Stimulated activated CD4-positive, alpha-beta T cell treated with anti-CD3 and anti-CD28 coated beads, Interleukin-15, amount 100 ng/mL, for 1 hour (primary cell): Measurements from ENCODE around the gene PAXX.

Experiments
- DNase-seq, 2 donors: peaks; one replicate each; pipeline ENCODE4 v3.0.0-alpha.2; 2020; ENCODE audit warnings: low read depth in 1 of 2, low spot score in 1 of 2

Gene PAXX

DNA sequence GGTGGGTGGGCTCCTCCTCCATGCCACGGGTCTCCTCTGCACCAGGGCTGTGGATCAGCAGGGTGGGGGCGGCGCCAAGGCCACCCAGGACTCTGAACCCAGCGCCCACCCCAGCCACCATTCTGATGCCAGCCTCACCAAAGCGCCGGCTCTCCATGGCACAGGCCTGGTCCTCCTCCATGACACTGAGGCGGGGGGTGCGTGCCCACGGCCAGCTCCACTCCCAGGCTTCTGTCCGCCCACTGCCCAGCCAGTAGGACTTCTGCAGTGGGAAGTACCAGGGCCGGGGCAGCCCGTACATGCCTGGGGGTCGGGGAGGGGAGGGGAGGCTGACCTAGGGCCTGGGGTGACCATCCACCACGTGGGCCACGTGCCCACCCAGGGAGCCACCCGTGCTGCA, 24.2 kb downstream of the PAXX start:
- no peak for DNase-seq

DNA sequence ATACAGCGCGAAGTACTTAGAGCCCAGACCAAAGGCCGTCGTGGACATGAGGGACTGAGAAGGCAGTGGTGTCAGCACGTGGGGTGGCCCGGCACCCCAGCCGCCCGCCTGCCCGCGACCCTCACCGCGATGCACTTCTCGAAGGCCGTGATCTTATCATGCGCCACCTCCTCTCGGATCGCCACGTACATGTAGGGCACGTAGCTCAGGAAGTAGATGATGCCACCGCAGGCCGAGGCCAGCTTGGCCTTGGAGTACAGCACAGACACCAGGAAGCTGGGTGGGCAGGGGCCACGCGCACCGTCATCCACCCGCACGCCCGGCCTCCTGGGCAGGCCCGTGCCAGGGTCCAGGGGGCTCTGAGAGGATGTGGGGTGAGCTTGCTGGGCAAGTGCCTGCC, 24.8 kb downstream of the PAXX start:
- DNase-seq, result no peak

DNA sequence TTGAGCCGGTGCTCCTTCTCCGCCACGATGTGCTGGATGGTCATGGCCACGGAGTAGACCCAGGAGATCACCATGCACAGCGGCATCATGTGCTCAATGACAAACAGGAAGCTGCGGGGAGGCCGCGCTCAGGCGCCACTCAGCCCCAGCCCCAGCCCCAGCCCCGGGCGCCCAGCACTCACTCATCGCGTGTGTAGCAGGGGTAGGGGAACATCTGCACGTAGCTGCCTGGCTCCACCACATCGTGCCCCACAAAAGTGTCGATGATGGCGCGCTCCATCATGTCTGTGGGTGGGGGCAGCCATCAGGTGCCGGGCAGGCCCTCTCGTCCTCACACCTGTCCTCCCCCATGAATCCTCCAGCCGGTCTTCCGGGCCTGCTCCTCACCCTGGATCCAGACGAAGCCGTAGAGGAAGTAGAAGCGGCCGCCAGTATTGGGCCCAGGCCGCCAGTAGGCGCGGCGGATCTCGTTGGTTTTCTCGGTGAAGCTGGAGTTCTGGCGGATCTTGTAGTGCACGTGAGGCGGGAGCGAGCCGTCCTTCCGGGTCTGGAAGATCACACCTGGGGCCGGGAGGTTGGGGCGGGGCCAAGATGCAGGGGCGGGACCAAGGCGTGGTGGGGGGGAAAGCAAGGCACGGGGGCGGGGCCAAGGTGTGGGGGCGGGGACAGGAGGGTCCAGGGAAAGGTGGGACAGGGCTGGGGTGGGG, 25.7 kb downstream of the PAXX start:
- DNase-seq, result no peak

DNA sequence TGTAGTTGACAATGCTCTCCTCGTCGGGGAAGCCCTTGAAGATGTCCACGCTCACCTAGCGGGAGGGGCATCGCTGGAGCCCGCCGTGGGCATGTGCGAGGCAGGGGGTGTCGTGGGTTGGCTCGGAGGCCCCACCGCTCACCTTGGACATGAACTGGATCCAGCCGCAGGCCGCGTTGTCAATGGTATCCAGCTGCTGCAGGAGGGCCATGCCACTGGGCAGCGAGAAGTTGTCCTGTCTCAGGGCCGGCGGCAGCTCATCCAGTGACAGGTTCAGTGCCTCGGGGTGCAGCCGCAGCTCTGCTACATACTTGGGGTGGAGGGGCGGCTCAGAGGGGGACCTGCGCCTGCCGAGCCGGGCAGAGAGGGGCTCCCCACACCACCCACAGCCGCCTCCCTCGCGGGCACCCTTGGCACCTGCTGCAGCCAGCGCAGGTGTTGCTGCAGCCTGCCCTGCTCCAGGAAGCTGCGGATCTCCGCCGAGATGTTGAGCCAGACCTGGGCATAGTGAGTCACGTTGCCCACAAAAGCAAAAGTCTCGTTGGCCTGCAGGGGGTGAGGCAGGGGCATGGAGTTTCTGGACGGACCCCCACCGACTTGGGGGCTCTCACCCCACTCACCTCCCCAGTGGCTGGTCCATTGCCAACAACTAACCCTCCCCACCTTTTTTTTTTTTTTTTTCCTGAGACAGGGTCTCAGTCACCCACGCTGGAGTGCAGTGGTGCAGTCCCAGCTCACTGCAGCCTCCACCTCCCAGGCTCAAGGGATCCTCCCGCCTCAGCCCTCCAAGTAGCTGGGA, 26.7 kb downstream of the PAXX start:
- no peak for DNase-seq

DNA sequence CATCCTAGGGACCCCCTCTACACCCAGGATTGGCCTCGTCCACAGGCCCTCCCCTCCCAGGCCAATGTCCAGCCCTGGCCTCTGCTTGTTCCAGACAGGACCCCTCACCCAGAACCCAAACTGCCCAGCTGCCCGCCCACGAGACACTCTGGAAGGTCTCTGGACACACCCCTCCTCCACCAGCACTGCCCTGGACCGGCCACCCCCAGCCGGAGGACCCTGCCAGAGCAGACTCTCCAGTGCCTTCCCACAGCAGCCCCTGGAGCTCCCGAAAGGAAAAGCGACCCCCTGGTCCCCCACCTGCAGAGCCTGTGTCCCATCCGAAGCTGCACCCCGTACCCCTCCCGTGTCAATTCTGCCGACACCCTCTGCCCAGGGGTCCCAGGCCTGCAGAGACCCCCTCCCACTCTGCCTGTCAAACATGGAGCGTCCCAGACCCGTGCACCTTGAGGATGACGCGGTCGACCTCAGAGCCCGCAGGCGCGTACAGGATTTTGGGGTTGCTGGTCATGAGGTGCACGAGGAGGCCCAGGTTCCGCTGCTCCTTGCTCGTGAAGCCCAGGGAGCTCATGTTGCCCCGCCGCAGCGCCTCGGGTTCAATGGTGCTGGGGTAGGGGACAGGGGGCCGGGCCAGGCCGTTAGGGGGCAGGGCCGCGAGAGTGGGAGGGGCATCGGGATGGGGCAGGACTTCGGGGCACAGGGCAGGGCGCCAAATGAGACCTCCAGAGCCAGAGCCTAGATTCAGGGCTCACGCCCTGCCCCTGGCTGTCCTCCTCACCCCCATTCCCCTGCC, 27.9 kb downstream of the PAXX start:
- DNase-seq, result no peak

DNA sequence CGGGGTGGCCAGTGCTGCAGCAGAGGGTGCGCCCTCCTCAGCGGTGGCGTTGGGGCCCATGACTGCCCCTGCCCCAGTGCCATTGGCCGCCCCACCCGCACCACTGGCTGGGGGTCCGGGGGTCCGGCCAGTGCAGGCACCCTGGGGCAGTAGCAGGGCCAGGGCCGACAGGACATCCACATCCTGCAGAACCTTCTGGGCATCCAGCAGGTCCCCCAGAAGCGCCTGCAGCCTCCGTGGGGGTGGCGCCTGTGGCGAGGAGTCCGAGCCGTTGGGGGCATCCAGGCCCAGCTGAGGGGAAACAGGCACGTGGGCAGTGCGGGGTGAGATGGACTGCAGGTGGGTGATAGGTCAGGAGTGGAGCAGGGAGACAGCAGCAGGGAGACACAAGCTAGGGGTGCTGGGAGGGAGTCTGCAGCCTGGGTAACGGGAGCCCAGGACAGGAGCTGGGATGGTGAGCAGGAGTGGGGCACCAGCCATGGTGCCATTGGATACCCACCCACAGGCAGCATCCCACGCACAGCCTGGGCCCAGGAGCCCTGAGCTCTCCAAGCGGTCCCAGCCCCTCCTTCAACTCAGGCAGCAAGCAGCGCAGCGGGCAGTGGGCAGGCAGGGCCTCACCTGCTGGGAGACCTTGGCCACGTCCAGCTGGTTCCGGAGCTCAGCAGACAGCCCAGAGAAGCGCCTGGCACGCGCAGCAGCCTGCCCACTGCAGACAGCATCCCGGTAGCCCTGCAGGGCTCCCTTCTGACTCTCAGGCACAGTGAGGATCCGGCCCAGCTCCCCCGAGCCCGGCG, 28.7 kb downstream of the PAXX start:
- DNase-seq, result no peak

DNA sequence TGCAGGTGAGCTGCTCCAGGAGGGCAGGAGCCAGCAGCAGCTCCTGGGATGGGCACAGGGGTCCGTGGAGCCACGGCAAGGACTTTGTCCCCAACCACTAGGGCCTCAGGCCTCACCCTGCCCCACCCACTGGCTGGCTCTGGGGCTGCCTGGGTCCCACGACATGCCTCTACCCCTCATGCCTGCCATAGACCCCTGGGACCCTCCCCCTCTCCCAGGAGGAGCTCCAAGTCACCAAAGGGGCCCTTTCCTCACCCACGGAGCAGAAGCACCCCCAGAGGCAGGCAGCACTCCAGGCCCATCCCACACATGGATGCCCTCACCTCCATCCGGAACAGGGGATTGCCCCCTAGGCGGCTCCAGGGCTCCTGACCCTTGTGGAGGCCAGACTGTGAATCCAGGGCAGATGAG, 29.4 kb downstream of the PAXX start:
- DNase-seq, result no peak

DNA sequence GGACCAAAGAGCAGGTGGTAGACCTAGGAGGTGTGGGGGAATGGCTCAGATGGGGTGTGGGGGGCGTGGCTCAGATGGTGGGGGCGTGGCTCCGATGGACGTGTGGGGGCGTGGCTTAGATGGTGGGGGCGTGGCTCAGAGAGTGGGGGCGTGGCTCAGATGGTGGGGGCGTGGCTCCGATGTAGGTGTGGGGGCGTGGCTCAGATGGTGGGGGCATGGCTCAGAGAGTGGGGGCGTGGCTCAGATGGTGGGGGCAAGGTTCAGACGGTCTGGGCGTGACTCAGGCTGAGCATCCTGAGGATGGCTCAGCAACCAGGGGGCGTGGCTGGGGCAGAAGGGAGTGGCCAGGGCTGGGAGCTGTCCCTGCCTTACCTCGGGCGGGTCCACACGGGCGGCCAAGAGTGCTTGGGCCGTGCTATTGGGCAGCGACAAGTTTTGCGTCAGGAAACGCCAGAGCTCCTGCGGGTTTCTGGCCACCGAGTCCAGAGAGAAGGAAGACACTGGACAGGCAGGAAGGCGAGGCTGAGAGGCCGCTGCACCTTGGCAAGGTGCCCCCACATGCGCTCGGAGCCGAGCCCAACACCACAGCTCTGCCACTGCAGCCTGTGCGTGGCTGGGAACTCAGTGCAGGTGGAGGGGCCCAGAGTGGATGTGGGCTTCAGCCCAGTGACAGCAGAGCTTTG, 29.9 kb downstream of the PAXX start:
- DNase-seq, result peak; percentile 31 to 64

DNA sequence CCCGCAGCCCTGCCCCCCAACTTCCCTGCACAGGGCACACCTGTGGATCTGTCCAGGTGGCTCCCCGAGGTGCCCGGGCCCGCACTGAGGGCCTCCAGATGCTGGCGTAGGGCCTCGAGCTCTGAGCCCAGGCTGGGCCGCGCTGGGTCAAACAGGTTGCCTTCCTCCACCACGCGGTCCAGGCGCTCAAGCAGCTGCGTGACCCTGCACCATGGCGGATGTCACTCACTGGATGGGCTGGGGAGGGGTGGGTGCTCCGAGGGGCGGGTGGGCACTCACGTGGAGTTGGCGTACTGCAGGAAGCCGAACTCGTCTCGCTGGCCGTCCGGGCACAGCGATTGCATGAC, 30.4 kb downstream of the PAXX start:
- DNase-seq, result no peak

DNA sequence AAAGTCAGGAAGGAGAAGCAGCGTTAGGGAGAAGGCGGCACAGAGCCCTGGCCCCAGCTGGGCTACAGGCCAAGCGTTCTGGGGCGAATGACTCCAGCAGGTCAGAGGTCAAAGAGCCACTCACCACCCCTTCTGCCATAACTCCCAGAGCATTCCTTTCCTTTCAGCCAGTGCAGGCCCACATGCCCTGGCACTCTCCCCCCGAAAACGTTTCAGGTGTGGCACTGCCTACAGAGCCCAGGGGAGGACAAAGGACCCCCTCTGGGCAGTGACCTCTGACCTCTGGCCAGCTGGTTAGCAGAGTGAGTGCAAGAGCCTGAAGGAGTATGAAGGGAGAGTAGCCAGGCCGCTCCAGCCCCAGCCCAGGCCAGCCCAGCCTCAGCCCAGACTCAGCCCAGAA, 30.9 kb downstream of the PAXX start:
- DNase-seq, result no peak

DNA sequence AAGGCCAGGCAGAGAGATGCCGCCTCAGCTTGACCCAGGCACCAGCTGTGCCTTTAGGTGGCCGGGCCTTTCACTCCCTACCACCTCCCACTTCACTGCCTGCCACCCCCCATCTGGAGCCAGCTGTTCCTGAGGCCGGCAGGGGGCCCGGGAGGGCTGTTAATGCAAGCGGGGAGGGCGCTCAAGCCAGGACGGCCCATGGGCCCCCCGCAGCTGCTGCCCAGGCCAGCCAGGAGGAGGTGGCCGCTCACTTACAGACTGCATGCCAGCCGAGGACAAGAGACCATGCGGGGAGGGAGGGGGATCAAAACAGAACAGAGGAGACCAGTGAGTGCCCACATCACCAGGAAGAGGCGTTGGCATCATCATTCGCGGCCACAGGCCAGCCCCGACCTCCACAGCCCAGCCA, 31.4 kb downstream of the PAXX start:
- no peak for DNase-seq

DNA sequence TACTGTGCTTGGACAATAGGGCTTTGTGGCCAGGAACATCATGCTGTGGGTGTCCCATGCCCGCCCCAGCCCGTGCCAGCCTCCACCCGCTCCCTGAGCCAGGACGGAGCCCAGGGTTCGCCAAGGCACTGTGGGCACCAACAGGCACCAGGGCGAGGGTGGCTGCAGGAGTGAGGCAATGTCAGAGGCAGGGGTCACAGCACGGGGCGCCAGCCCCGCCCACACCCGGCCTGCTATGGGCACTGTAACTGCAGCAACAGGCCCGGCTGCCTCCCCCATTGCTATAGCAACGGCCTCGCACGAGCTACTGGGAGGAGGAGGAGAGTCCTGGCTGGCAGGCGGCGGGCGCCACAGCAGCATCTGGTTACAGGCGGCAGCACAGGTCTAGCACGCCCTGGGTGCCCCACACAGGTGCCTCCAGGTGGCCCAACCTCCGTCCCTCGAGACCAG, 33.3 kb downstream of the PAXX start:
- DNase-seq, result no peak

DNA sequence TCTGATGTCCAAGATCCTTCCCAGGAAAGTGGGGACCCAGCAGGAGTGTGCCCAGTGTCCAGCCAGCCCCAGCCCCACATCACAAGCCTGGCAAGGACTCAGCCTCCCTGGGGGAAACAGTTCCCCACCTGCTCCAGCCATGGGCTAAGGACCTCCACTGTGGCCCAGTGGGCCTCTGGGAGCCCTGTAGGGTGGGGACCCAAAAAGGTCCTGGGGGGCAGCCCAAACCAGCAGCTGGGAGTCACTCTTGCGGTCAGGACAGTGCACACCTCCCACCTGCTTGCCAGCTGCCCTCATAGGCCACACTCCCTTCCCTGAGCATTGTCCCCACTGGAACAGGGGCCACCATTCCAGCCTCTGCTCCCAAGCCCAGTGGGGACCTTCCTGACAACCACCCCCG, 34.2 kb downstream of the PAXX start:
- no peak for DNase-seq

DNA sequence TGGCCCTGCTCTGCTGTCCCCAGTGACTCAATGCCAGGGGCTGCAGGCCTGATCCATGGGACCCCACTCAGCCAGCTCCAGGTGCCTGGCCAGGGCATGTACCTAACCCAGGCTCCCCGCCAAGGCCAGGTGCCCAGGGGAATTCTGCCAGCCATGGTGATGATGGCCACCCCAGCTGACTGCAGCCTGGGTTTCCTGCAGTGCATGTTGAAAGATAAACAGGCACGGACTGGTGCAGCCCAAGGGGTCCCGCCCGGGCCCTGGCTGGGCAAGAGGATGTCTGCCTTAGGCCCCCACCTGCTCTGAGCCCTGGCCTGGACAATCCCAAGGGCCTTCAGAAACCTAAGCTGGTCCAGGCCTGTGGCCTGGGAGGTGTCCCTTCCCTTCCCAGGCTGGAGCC, 34.6 kb downstream of the PAXX start:
- DNase-seq, result no peak

DNA sequence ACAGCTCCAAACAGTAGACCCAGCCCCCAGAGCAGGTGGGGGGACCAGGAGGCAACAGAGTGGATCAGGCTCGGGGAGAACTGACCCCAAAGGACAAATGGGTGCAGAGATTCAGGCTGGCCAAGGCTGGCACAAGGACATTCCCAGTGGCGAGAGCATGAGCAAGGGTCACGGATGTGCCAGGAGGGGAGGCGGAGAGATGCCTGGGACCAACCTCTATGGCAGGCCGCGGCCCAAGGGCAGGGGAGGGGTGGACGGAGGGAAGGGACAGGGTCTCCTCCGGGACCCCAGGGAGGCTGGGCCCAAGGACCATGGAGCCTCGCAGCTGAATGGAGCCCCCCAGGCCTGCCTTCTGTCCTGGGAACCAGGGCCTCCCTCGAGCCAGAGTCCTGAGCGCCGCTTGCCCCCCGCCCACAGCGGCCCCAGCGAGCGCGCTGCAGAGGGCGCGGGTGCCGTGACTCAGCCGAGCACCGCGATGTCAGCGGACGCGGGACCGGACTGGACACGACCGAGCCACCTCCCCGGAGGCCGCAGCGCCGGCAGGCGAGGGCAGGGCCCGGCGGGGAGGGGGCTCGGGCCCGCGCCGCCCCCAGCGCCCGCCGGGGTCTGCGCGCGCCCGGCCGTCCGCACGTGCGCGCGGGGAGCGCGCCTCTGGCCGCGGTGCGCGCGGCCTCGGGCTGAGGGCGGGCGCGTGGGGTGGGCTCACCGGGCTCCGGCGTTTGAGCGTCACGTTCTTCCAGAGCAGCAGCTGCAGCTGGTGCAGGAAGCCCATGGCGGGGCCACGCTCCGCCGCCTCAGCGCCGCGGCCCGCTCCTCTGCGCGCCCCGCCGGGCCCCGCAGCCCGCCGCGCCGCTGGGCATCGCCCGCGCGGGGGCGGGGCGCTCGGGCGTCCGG, 35.4 kb downstream of the PAXX start, which contains the start of gene ABCA2:
Gene ABCA2, minus strand, starts transcription at position 869 of the 894 bp plus-strand sequence. Its CDS starts 97 bp downstream, at position 772.
- no peak for DNase-seq

DNA sequence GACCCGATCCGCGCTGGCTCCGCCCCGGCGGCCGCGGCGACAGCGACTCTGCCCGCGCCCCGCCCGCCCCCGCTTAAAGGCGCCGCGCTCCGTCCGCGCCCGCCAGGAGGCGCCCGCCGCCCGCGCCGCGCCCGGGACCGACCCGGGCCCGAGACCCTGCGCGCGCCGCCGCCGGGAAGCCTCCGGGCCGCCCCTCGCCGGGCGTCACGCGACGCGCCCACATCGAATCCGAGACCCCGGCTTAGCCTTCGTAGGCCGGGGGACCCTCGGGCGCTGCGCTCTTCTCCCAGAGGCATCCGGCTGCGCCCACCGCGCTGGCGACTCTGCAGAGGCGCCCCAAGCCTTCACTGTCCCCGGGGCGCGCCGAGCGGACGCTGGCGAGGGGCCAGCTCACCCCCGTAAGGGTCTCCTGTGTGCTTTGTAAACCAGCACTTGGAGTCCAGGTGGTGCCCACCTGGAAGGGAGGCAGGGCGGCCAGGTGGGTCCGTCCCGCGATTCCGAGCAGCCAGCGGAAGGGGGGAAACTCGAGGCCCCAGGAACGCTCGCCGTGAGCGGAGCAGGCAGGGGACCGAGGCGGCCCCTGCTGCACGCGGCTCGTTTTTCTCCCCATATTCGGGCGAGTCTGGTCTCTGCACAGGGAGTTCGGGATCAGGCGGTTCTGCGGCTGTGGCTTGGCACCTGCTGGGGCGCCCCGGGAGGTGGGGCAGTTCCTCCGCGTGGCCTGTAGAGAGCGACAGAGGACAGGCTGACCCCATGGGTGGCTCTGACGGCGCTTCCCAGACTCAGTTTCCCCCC, 36.2 kb downstream of the PAXX start:
- peak; percentile 54 to 59 for DNase-seq

DNA sequence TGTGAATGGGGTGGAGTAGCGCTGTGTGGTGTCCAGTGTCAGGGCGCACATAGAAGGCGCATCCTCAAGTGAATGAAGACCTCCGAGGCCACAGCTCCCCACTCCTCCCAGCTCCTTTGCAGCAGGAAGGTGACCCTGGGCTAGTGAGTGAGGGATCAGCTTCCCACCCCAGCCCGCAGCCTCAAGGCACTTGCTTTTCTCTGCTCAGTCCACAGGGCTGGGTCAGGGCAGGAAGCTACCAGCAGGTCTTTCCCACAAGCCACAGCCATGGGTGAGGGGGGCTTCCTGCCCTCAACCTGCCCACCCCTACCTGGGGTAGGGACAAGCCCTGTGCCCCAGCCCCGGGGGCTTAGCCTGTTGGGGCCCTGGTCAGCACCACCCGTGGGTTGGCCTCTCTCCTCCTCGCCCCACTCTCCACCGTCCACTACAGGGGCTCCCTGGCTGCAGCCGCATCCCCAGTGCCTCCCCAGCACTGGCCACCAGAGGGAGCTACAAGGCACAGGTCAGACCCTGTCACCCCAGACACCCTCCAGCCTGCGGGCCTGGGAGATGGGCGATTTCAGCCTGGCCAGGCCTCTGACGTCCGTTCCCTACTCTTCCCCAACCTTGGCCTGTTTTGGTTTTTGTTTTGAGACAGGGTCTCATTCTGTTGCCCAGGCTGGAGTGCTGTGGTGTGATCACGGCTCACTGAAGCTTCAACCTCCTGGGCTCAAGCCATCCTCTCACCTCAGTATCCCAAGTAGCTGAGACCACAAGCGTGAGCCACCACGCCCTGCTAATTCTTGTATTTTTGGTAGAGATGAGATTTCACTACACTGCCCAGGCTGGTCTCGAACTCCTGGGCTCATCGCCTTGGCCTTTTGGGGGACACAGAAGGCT, 37.1 kb downstream of the PAXX start:
- peak; percentile 43 to 65 for DNase-seq

DNA sequence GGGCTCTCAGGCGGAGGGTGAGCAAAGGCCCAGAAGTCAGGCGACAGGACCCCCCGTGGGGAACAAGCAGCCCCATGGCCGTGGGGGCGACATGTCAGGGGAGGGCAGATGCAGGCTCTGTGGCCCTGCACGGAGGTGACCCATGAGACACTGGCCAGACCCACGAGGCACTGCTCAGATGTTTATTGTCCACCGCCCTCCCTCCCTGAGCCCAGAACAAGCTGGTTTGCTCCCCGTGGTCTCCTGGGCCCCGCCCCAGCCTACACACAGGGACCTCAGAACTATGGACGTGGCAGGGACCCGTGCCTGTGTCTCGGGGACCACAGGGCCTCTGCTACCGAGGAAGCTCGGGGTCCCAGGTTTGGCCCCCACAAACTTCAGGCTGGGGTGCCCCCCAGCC, 37.8 kb downstream of the PAXX start:
- DNase-seq, result no peak
